DND-41 (cell line): ENCODE measurements around the gene ANKRD13D.
A peak's percentile ranks its signal among the peaks of the same experiment; 100 is the strongest.

Experiments used
- ATAC-seq: fragments of 200-7000 bp; cut with Tn5 transposase; 3 replicates; pipeline ENCODE4 v1.9.1; 2021; ENCODE audit warnings: low read depth; ENCODE audit not compliant: insufficient read depth
- DNase-seq: peaks from one replicate; pipeline ENCODE4 v3.0.0-alpha.2; 2020
- H2AFZ ChIP-seq: 2 replicates; pipeline ENCODE4 v1.6.0; 2012; ENCODE audit warnings: low read depth, low read length
- H3K27ac ChIP-seq: 2 replicates; pipeline ENCODE4 v1.5.1; 2012; ENCODE audit warnings: low read length, inconsistent platforms
- H3K27me3 ChIP-seq: fragments of 200-600 bp; sonication (generic); 2 replicates; pipeline ENCODE4 v1.6.0; 2012; ENCODE audit warnings: low read length, mild to moderate bottlenecking, inconsistent platforms; ENCODE audit not compliant: insufficient read depth, poor library complexity
- H3K36me3 ChIP-seq: 2 replicates; pipeline ENCODE4 v1.5.1; 2012; ENCODE audit warnings: low read length, inconsistent platforms; ENCODE audit not compliant: insufficient read depth
- H3K4me1 ChIP-seq: 2 replicates; pipeline ENCODE4 v1.5.1; 2012; ENCODE audit warnings: mild to moderate bottlenecking, low read length; ENCODE audit not compliant: insufficient read depth
- H3K4me2 ChIP-seq: 2 replicates; pipeline ENCODE4 v1.6.0; 2012; ENCODE audit warnings: mild to moderate bottlenecking, moderate library complexity, low read length, inconsistent platforms; ENCODE audit not compliant: insufficient read depth
- H3K4me3 ChIP-seq, 2 experiments: fragments of 200-600 bp in 1 of 2; shearing (Covaris generic) in 1 of 2; 2 replicates each; pipeline ENCODE4 v1.5.1; 2012 to 2016; ENCODE audit warnings: inconsistent platforms in 2 of 2, low read length in 2 of 2, mild to moderate bottlenecking in 2 of 2, low read depth in 1 of 2, moderate library complexity in 1 of 2
- H3K79me2 ChIP-seq: 2 replicates; pipeline ENCODE4 v1.6.0; 2012; ENCODE audit warnings: low read length, inconsistent platforms; ENCODE audit not compliant: insufficient read depth
- H3K9ac ChIP-seq: 2 replicates; pipeline ENCODE4 v1.6.0; 2012; ENCODE audit warnings: low read depth, mild to moderate bottlenecking, inconsistent platforms, low read length, moderate library complexity
- H3K9me3 ChIP-seq: 2 replicates; pipeline ENCODE4 v1.5.1; 2012; ENCODE audit warnings: low read length, moderate library complexity, mild to moderate bottlenecking, inconsistent platforms; ENCODE audit not compliant: insufficient read depth, severe bottlenecking
- H4K20me1 ChIP-seq: 2 replicates; pipeline ENCODE4 v1.6.0; 2012; ENCODE audit warnings: low read length; ENCODE audit not compliant: insufficient read depth
- CTCF ChIP-seq: IDR thresholded peaks from 2 replicates; pipeline ENCODE4 v1.5.1; 2012; ENCODE audit warnings: borderline replicate concordance, low read length, moderate library complexity, mild to moderate bottlenecking; ENCODE audit not compliant: poor library complexity, severe bottlenecking; ENCODE audit errors: extremely low read depth
- EZH2 ChIP-seq: IDR thresholded peaks from 3 replicates; pipeline ENCODE4 v1.6.1; 2012; ENCODE audit warnings: borderline replicate concordance, low read depth, mild to moderate bottlenecking, moderate library complexity, low read length, inconsistent platforms; ENCODE audit not compliant: severe bottlenecking

The ANKRD13D gene

GRCh38 chr11:67242548-67242947 lies 46.6 kb upstream of the ANKRD13D start:
- H3K4me1 ChIP-seq, result peaks cover 48% of the 10 kb centered on the region
- TF ChIP-seq CTCF (no peak), EZH2 (no peak)
- peaks cover 65% of the 10 kb centered on the region for H3K79me2 ChIP-seq
- H4K20me1 ChIP-seq, result peaks cover 49% of the 10 kb centered on the region
- no peak for ATAC-seq
- no peak overlapping the region for H3K4me3 ChIP-seq
- no peak overlapping the region for H3K9ac ChIP-seq
- no peaks in the 10 kb centered on the region for H3K9me3 ChIP-seq
- H3K36me3 ChIP-seq, result peaks cover 62% of the 10 kb centered on the region
- peak overlapping the region; percentile 88; the same call in 1 of the 2 replicates for H3K4me2 ChIP-seq
- no peak overlapping the region for H3K27ac ChIP-seq
- no peak for DNase-seq
- H2AFZ ChIP-seq, result no peak overlapping the region
- no peaks in the 10 kb centered on the region for H3K27me3 ChIP-seq

- H3K9ac ChIP-seq, result no peak overlapping the region
- no peak for ATAC-seq
- H3K79me2 ChIP-seq, result peaks cover 65% of the 10 kb centered on the region
- no peak overlapping the region for H3K4me3 ChIP-seq
- no peak overlapping the region for H2AFZ ChIP-seq
- H4K20me1 ChIP-seq, result peaks cover 49% of the 10 kb centered on the region
- H3K4me2 ChIP-seq, result no peak overlapping the region
- peaks cover 67% of the 10 kb centered on the region for H3K36me3 ChIP-seq
- no peak for DNase-seq
- no peaks in the 10 kb centered on the region for H3K9me3 ChIP-seq
- TF ChIP-seq CTCF, result no peak
- no peak for TF ChIP-seq EZH2
- H3K27ac ChIP-seq, result no peak overlapping the region
- H3K4me1 ChIP-seq, result peaks cover 45% of the 10 kb centered on the region
- H3K27me3 ChIP-seq, result no peaks in the 10 kb centered on the region
These were observed 46.1 kb upstream of the ANKRD13D start for GRCh38 chr11:67243051-67243450.

- ATAC-seq, result no peak
- Histone ChIP-seq H3K9me3 (no peaks in the 10 kb centered on the region), H3K79me2 (peaks cover 55% of the 10 kb centered on the region), H3K36me3 (peaks cover 86% of the 10 kb centered on the region), H4K20me1 (peaks cover 44% of the 10 kb centered on the region), H3K27ac (no peak overlapping the region), H3K9ac (no peak overlapping the region), H3K4me3 (no peak overlapping the region), H3K4me2 (no peak overlapping the region), H3K4me1 (peaks cover 29% of the 10 kb centered on the region), H2AFZ (no peak overlapping the region), H3K27me3 (no peaks in the 10 kb centered on the region)
- TF ChIP-seq EZH2 (no peak), CTCF (no peak)
- DNase-seq, result no peak
These were observed 44.1 kb upstream of the ANKRD13D start for GRCh38 chr11:67245046-67245445.

- Histone ChIP-seq H3K36me3 (peaks cover 98% of the 10 kb centered on the region), H3K9ac (no peak overlapping the region), H4K20me1 (peaks cover 24% of the 10 kb centered on the region), H3K4me1 (peaks cover 1% of the 10 kb centered on the region; the same call in 1 of the 2 replicates), H3K27me3 (no peaks in the 10 kb centered on the region), H2AFZ (no peak overlapping the region), H3K27ac (no peak overlapping the region), H3K79me2 (peaks cover 25% of the 10 kb centered on the region), H3K4me3 (no peak overlapping the region), H3K4me2 (no peak overlapping the region), H3K9me3 (no peaks in the 10 kb centered on the region)
- DNase-seq, result no peak
- ATAC-seq, result no peak
- TF ChIP-seq CTCF, result no peak
- TF ChIP-seq EZH2, result no peak
These were observed 41.1 kb upstream of the ANKRD13D start for GRCh38 chr11:67247946-67248550.
